ENCODE results near the gene TNFRSF18. TPM values are rescaled to one million over a fixed set of nuclear protein-coding genes. Genes with fewer than 3 reads are reported as not detected.
A peak's percentile ranks its signal among the peaks of the same experiment; 100 is the strongest.

The TNFRSF18 gene
- total and polyA plus RNA-seq, 2 donors (not counting 1 experiment from before 2014, with no cell fraction given), result 10.1 to 33.5 TPM

DNA sequence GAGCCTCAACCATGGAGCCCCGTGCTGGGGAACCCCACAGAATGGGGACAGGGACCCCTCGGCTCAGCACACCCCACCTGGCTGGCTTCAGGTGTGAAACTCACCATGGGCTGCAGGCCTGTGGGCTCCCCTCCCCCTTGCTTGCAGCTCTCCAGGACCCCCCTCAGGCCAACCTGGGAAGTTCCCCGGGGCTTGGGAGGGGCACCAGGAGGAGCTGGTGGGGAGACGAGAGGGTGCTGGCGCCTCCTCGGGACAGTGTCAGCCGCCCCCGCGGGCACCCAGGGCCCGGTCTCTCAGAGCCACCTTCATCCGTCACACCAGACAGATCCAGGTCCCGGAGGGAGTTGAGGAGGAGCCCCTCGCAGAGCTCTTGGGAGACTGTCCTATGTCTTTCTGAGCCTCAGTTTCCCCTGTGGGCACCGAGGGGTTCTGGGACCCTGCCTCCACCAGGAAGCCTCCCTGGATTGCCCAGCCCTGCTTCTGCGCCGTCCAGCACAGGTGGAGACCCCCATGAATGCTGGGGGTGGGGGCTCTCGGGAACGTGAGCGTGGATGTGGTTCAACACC is 657 bp upstream of the TNFRSF18 start:
- Mint-ChIP-seq H3K4me1 (peaks cover 27% of the 10 kb centered on the region), H3K9me3 (ENCODE audit: insufficient read depth) (no peaks in the 10 kb centered on the region), H3K4me3 (peak overlapping the region; percentile 88), H3K27me3 (peaks cover 9% of the 10 kb centered on the region), H3K27ac (no peak overlapping the region)
- peak overlapping the region; percentile 64 for H3K9ac ChIP-seq (ENCODE audit: low read length)
- H3K36me3 ChIP-seq (replicated peaks in 1 of 2; ENCODE audit: control extremely low read depth in 1 of 2, control insufficient read depth in 1 of 2, extremely low read depth in 1 of 2, insufficient read depth in 2 of 2, low read length in 1 of 2), result no peaks in the 10 kb centered on the region
- H3K79me2 ChIP-seq (ENCODE audit: control insufficient read depth, insufficient read depth, low read length), result no peaks in the 10 kb centered on the region
- ATAC-seq (ENCODE audit: low read depth), result peak; percentile 4
- H3K27me3 ChIP-seq (replicated peaks in 1 of 4; ENCODE audit: control extremely low read depth in 1 of 4, control insufficient read depth in 3 of 4, insufficient read depth in 4 of 4, low read length in 3 of 4), result peaks cover 0 to 45% (median 14%) of the 10 kb centered on the region in 4 experiments
- no peaks in the 10 kb centered on the region for H4K20me1 ChIP-seq (ENCODE audit: control insufficient read depth, insufficient read depth, low read length, poor library complexity, severe bottlenecking)
- CTCF ChIA-PET, result interaction anchor here (0.7 to 4.9 kb wide), 5 partner anchors 37 to 85 kb away, joined by 3 to 39 read pairs (median 3); no protein-coding TSS in a partner anchor
- no peak for TF ChIP-seq EZH2 (IDR thresholded peaks at IDR 0.05; ENCODE audit: borderline replicate concordance, insufficient read depth, low read depth, low read length, poor library complexity, severe bottlenecking)
- TF ChIP-seq, protein P1, sequence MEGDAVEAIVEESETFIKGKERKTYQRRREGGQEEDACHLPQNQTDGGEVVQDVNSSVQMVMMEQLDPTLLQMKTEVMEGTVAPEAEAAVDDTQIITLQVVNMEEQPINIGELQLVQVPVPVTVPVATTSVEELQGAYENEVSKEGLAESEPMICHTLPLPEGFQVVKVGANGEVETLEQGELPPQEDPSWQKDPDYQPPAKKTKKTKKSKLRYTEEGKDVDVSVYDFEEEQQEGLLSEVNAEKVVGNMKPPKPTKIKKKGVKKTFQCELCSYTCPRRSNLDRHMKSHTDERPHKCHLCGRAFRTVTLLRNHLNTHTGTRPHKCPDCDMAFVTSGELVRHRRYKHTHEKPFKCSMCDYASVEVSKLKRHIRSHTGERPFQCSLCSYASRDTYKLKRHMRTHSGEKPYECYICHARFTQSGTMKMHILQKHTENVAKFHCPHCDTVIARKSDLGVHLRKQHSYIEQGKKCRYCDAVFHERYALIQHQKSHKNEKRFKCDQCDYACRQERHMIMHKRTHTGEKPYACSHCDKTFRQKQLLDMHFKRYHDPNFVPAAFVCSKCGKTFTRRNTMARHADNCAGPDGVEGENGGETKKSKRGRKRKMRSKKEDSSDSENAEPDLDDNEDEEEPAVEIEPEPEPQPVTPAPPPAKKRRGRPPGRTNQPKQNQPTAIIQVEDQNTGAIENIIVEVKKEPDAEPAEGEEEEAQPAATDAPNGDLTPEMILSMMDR (IDR thresholded peaks at IDR 0.05), result no peak
- peaks cover 0 to 19% (median 0%) of the 10 kb centered on the region in 3 donors for H3K9me3 ChIP-seq (ENCODE audit: control extremely low read depth in 1 of 3, control insufficient read depth in 2 of 3, insufficient read depth in 1 of 3, low read length in 2 of 3)
- H3K4me3 ChIP-seq (ENCODE audit: control extremely low read depth in 1 of 5, extremely low read depth in 1 of 5, insufficient read depth in 1 of 5, low read depth in 2 of 5, low read length in 4 of 5), result peak overlapping the region in 3 of 5 experiments; percentile 50 to 61 (median 50)
- H2AFZ ChIP-seq (ENCODE audit: insufficient read depth, low read depth, low read length, poor library complexity, severe bottlenecking), result no peak overlapping the region
- WGBS (ENCODE audit: insufficient coverage), result 44% methylated on average over 17 of the region's 19 CpGs
- peak overlapping the region; percentile 97 for H3K4me2 ChIP-seq (replicated peaks; ENCODE audit: low read depth, low read length, poor library complexity, severe bottlenecking)
- POLR2A ChIA-PET, result interaction anchor here (1.0 to 1.4 kb wide), 2 partner anchors 70 to 90 kb away, joined by 3 to 4 read pairs; no protein-coding TSS in a partner anchor
- no peak for DNase-seq
- peaks cover 47 to 56% of the 10 kb centered on the region in 2 donors for H3K4me1 ChIP-seq (ENCODE audit: control insufficient read depth in 2 of 2, insufficient read depth in 2 of 2, low read length in 2 of 2)
- no peak overlapping the region for H3K27ac ChIP-seq (ENCODE audit: low read length in 2 of 2)
- intact Hi-C loops (cut with micrococcal nuclease), result loop anchor here (5.0 to 10.0 kb wide), 2 partner anchors 50 to 172 kb away; no protein-coding TSS in a partner anchor
